HCT116 (cell line): ENCODE results near the gene EGFL7. TPM values are rescaled to one million over a fixed set of nuclear protein-coding genes. Genes with fewer than 3 reads are reported as not detected.
A peak's percentile ranks its signal among the peaks of the same experiment; 100 is the strongest.

ENCODE experiments used
- ATAC-seq: fragments of 200-7000 bp; cut with Tn5 transposase; 2 replicates; pipeline ENCODE4 v1.9.1; 2020; ENCODE audit warnings: mild to moderate bottlenecking, moderate library complexity
- BruUV-seq: library from RNA; stranded (reverse); fragments of 400-500 nt; replicated peaks from 2 replicates; lab custom pipeline; 2021; lab: Mats Ljungman, UMichigan
- CTCF ChIA-PET: fragments of 300-600 bp; sonication (Branson Sonifier 250); formaldehyde crosslinking; loops from one replicate; lab custom pipeline; 2021; ENCODE audit warnings: antibody characterized with exemption; lab: Charles Lee
- POLR2A ChIA-PET: fragments of 300-600, 350-600 bp; sonication (Branson Sonifier 250); formaldehyde crosslinking; loops from one replicate; lab custom pipeline; 2021; ENCODE audit warnings: antibody characterized with exemption; lab: Charles Lee
- RAD21 ChIA-PET, 2 experiments: fragments of 300-600 bp; sonication (Branson Sonifier 250); formaldehyde crosslinking; loops; one replicate each; lab custom pipeline; 2023; ENCODE audit warnings: low total read pairs in 2 of 2; ENCODE audit not compliant: uncharacterized antibody in 2 of 2, unreplicated experiment in 2 of 2, low non-redundant PET in 1 of 2; lab: Charles Lee
- DNase-seq: peaks from one replicate; pipeline ENCODE4 v3.0.0-alpha.2; 2010; ENCODE audit warnings: low read depth, low spot score
- H2AFZ ChIP-seq: fragments of 200-600 bp; shearing (Covaris generic), sonication (generic); 2 replicates; pipeline ENCODE4 v1.6.1; 2017; ENCODE audit warnings: low read depth, mixed run types, mixed read lengths, antibody characterized with exemption, low read length; ENCODE audit not compliant: poor library complexity, severe bottlenecking
- H3K27ac ChIP-seq: 2 replicates; pipeline ENCODE4 v1.5.1; 2012; ENCODE audit warnings: low read depth, low read length
- H3K27me3 ChIP-seq: fragments of 200-600 bp; sonication (generic); 2 replicates; pipeline ENCODE4 v1.6.1; 2016; ENCODE audit warnings: mixed run types, low read length, mixed read lengths; ENCODE audit not compliant: insufficient read depth
- H3K36me3 ChIP-seq, 2 experiments: fragments of 200-500 bp in 1 of 2; fragments of 200-600 bp in 1 of 2; sonication (Bioruptor generic) in 1 of 2; sonication (generic) in 1 of 2; 2 replicates each; pipeline versions ENCODE4 v1.5.1 to v1.6.1; 2014 to 2016; ENCODE audit warnings: low read length in 2 of 2, inconsistent platforms in 1 of 2, mixed read lengths in 1 of 2, mixed run types in 1 of 2; ENCODE audit not compliant: insufficient read depth in 2 of 2, control insufficient read depth in 1 of 2
- H3K4me1 ChIP-seq, 2 experiments: fragments of 200-600 bp in 1 of 2; sonication (generic) in 1 of 2; 2 replicates each; pipeline versions ENCODE4 v1.5.1 to v1.6.1; 2012 to 2017; ENCODE audit warnings: low read length in 2 of 2, inconsistent platforms in 1 of 2, mild to moderate bottlenecking in 1 of 2, mixed read lengths in 1 of 2, mixed run types in 1 of 2, moderate library complexity in 1 of 2; ENCODE audit not compliant: insufficient read depth in 2 of 2, control insufficient read depth in 1 of 2
- H3K4me2 ChIP-seq: fragments of 200-600 bp; sonication (generic); 2 replicates; pipeline ENCODE4 v1.6.1; 2017; ENCODE audit warnings: mixed run types, low read length, mixed read lengths
- H3K4me3 ChIP-seq, 2 experiments: fragments of 200-600 bp in 1 of 2; sonication (generic) in 1 of 2; replicated peaks in 1 of 2; 2 replicates each; pipeline ENCODE4 v1.5.1; 2011 to 2016; ENCODE audit warnings: low read length in 2 of 2, control low read depth in 1 of 2, low read depth in 1 of 2, mild to moderate bottlenecking in 1 of 2, mixed read lengths in 1 of 2, mixed run types in 1 of 2
- H3K79me2 ChIP-seq: fragments of 200-600 bp; sonication (generic); 2 replicates; pipeline ENCODE4 v1.6.1; 2017; ENCODE audit warnings: mild to moderate bottlenecking, mixed run types, low read length, moderate library complexity, mixed read lengths; ENCODE audit not compliant: insufficient read depth
- H3K9ac ChIP-seq: fragments of 200-600 bp; sonication (generic); 2 replicates; pipeline ENCODE4 v1.6.1; 2016; ENCODE audit warnings: low read length, mixed read lengths
- H3K9me2 ChIP-seq: fragments of 200-600 bp; sonication (generic), shearing (Covaris generic); 2 replicates; pipeline ENCODE4 v1.6.1; 2017; ENCODE audit warnings: mixed run types, mild to moderate bottlenecking, moderate library complexity; ENCODE audit not compliant: insufficient read depth
- H3K9me3 ChIP-seq, 2 experiments: fragments of 200-500 bp in 1 of 2; fragments of 200-600 bp in 1 of 2; sonication (Bioruptor generic) in 1 of 2; sonication (generic) in 1 of 2; 2 replicates each; pipeline ENCODE4 v1.6.1; 2014 to 2017; ENCODE audit warnings: low read length in 2 of 2, mixed read lengths in 2 of 2, inconsistent platforms in 1 of 2, low read depth in 1 of 2, mild to moderate bottlenecking in 1 of 2, mixed run types in 1 of 2, moderate library complexity in 1 of 2; ENCODE audit not compliant: control insufficient read depth in 1 of 2, insufficient read depth in 1 of 2
- H4K20me1 ChIP-seq: fragments of 200-600 bp; sonication (generic), shearing (Covaris generic); 2 replicates; pipeline ENCODE4 v1.6.1; 2017; ENCODE audit warnings: mixed run types, mild to moderate bottlenecking, moderate library complexity; ENCODE audit not compliant: insufficient read depth
- CEBPB ChIP-seq: IDR thresholded peaks from 2 replicates; pipeline ENCODE4 v1.6.1; 2012; ENCODE audit warnings: low read depth
- ELF1 ChIP-seq: IDR thresholded peaks from 2 replicates; pipeline ENCODE4 v1.6.1; 2012; ENCODE audit warnings: low read depth, borderline replicate concordance
- EZH2 ChIP-seq: fragments of 200-600 bp; sonication (generic); IDR thresholded peaks from 2 replicates; pipeline ENCODE4 v1.6.1; 2017; ENCODE audit warnings: antibody characterized with exemption, mixed run types
- SP1 ChIP-seq: IDR thresholded peaks from 2 replicates; pipeline ENCODE4 v1.6.1; 2012; ENCODE audit warnings: low read depth
- TCF7L2 ChIP-seq: IDR thresholded peaks from 2 replicates; pipeline ENCODE4 v1.7.0; 2011; ENCODE audit warnings: borderline replicate concordance, inconsistent platforms; ENCODE audit not compliant: insufficient read depth, insufficient read length; ENCODE audit errors: extremely low read depth
- ZBTB33 ChIP-seq: IDR thresholded peaks from 2 replicates; pipeline ENCODE4 v1.6.1; 2011; ENCODE audit warnings: mild to moderate bottlenecking, low read length, moderate library complexity; ENCODE audit not compliant: insufficient replicate concordance; ENCODE audit errors: extremely low read depth
- ZNF274 ChIP-seq: fragments of 200-500 bp; sonication (Bioruptor generic); IDR thresholded peaks from 2 replicates; pipeline ENCODE4 v1.6.1; 2014; ENCODE audit warnings: mild to moderate bottlenecking, low read depth, low read length, inconsistent platforms
- intact Hi-C: fragments of 100-400 bp; cut with micrococcal nuclease; formaldehyde crosslinking; loops from 2 replicates; pipeline ENCODE4 v1.10.0; 2022
- total RNA-seq: library from RNA; stranded (reverse); gene quantifications from one replicate; pipeline ENCODE4 v1.2.1, GENCODE V29; 2021; ENCODE audit not compliant: unreplicated experiment
- TF ChIP-seq, protein P1 (sequence below): IDR thresholded peaks from 2 replicates; pipeline ENCODE4 v1.6.1; 2012; ENCODE audit warnings: low read depth

EGFL7 gene
- total RNA-seq, 1 experiment from 2014 or later: 82.0 TPM

DNA sequence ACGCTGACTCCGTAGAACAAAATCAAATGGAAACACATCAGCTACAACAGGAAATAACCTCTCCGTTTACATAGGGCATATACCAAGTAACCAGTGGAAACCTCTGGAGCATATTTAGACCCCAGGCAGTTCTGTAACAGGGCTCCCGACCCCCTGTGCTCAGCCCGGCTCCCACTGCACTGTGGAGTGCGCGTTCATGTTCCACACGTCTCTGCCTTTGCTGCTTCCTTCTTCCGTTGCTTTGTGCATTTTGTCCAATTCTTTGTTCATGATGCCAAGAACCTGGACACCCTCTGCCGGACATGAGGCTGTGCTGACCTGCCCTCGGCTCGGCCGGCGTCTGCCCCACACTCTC is 30.4 kb downstream of the EGFL7 start:
- Histone ChIP-seq H4K20me1 (no peaks in the 10 kb centered on the region), H3K79me2 (no peaks in the 10 kb centered on the region), H3K4me3 (peak overlapping the region; percentile 31 to 58), H3K9me2 (no peaks in the 10 kb centered on the region), H3K4me2 (peak overlapping the region; percentile 98), H3K27me3 (no peaks in the 10 kb centered on the region), H3K9ac (peak overlapping the region; percentile 74), H2AFZ (peak overlapping the region; percentile 64), H3K36me3 (no peaks in the 10 kb centered on the region)
- CTCF ChIA-PET: interaction anchor here (0.6 to 1.4 kb wide), 14 partner anchors 10 to 336 kb away, joined by 3 to 11 read pairs (median 3); no protein-coding TSS in a partner anchor
- TF ChIP-seq ZBTB33 (no peak), EZH2 (no peak), TCF7L2 (no peak), CEBPB (no peak), SP1 (no peak), ZNF274 (no peak), ELF1 (no peak)
- TF ChIP-seq, protein P1, sequence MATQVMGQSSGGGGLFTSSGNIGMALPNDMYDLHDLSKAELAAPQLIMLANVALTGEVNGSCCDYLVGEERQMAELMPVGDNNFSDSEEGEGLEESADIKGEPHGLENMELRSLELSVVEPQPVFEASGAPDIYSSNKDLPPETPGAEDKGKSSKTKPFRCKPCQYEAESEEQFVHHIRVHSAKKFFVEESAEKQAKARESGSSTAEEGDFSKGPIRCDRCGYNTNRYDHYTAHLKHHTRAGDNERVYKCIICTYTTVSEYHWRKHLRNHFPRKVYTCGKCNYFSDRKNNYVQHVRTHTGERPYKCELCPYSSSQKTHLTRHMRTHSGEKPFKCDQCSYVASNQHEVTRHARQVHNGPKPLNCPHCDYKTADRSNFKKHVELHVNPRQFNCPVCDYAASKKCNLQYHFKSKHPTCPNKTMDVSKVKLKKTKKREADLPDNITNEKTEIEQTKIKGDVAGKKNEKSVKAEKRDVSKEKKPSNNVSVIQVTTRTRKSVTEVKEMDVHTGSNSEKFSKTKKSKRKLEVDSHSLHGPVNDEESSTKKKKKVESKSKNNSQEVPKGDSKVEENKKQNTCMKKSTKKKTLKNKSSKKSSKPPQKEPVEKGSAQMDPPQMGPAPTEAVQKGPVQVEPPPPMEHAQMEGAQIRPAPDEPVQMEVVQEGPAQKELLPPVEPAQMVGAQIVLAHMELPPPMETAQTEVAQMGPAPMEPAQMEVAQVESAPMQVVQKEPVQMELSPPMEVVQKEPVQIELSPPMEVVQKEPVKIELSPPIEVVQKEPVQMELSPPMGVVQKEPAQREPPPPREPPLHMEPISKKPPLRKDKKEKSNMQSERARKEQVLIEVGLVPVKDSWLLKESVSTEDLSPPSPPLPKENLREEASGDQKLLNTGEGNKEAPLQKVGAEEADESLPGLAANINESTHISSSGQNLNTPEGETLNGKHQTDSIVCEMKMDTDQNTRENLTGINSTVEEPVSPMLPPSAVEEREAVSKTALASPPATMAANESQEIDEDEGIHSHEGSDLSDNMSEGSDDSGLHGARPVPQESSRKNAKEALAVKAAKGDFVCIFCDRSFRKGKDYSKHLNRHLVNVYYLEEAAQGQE: no peak
- TF ChIP-seq, all 23 proteins: peak for 0
- peaks cover 55 to 82% of the 10 kb centered on the region in 2 experiments for H3K4me1 ChIP-seq
- ATAC-seq: no peak
- peak overlapping the region; percentile 92 for H3K27ac ChIP-seq
- no peaks in the 10 kb centered on the region for H3K9me3 ChIP-seq
- intact Hi-C loops: no loop called here
- BruUV-seq: no TSS peak
- DNase-seq: no peak
- POLR2A ChIA-PET: interaction anchor here (0.6 to 1.1 kb wide), 4 partner anchors 18 to 116 kb away, joined by 3 to 6 read pairs (median 4); no protein-coding TSS in a partner anchor
- RAD21 ChIA-PET: interaction anchor here in 1 of 2 experiments (1.0 kb wide), 1 partner anchor 54 kb away, joined by 4 read pairs; no protein-coding TSS in a partner anchor
